ENCODE measurements around the gene MAP10.

Gene MAP10

GRCh38 chr1:232830661-232831060, 25.4 kb downstream of the MAP10 start:
- no peak for TF ChIP-seq CTCF (conservative IDR thresholded peaks at IDR 0.05; ENCODE audit: low read depth)
- ChIA-PET CTCF (no interaction called here), POLR2A (ENCODE audit: low non-redundant PET) (no interaction called here)
- H3K27ac ChIP-seq, result no peak overlapping the region
- no peak for DNase-seq (ENCODE audit: low spot score)

- POLR2A ChIA-PET (ENCODE audit: low non-redundant PET), result no interaction called here
Observed at GRCh38 chr1:232831895-232832294, 26.7 kb downstream of the MAP10 start.

GRCh38 chr1:232834066-232834465, 28.9 kb downstream of the MAP10 start:
- CTCF ChIA-PET, result interaction anchor here (0.6 to 0.8 kb wide), 2 partner anchors 124 to 279 kb away, joined by 3 to 4 read pairs; no protein-coding TSS in a partner anchor
- no peak for TF ChIP-seq CTCF (conservative IDR thresholded peaks at IDR 0.05; ENCODE audit: low read depth)
- POLR2A ChIA-PET (ENCODE audit: low non-redundant PET), result no interaction called here
- H3K27ac ChIP-seq, result no peak overlapping the region
- no peak for DNase-seq (ENCODE audit: low spot score)

More at GRCh38 chr1:232831895-232832294, 26.7 kb downstream of the MAP10 start:
- CTCF ChIA-PET, result no interaction called here
- no peak for DNase-seq (ENCODE audit: low spot score)
- no peak overlapping the region for H3K27ac ChIP-seq
- no peak for TF ChIP-seq CTCF (conservative IDR thresholded peaks at IDR 0.05; ENCODE audit: low read depth)

GRCh38 chr1:232835166-232835565, 29.9 kb downstream of the MAP10 start:
- no peak overlapping the region for H3K27ac ChIP-seq
- CTCF ChIA-PET, result no interaction called here
- no peak for DNase-seq (ENCODE audit: low spot score)
- TF ChIP-seq CTCF (conservative IDR thresholded peaks at IDR 0.05; ENCODE audit: low read depth), result no peak
- POLR2A ChIA-PET (ENCODE audit: low non-redundant PET), result no interaction called here

- H3K27ac ChIP-seq, result no peak overlapping the region
- POLR2A ChIA-PET (ENCODE audit: low non-redundant PET), result no interaction called here
- no peak for TF ChIP-seq CTCF (conservative IDR thresholded peaks at IDR 0.05; ENCODE audit: low read depth)
- CTCF ChIA-PET, result no interaction called here
- DNase-seq (ENCODE audit: low spot score), result peak; percentile 51
Observed at GRCh38 chr1:232837087-232837486, 31.9 kb downstream of the MAP10 start.

GRCh38 chr1:232841823-232842565, 36.8 kb downstream of the MAP10 start:
- ChIA-PET POLR2A (ENCODE audit: low non-redundant PET) (no interaction called here), CTCF (no interaction called here)
- no peak for DNase-seq (ENCODE audit: low spot score)
- no peak overlapping the region for H3K27ac ChIP-seq
- no peak for TF ChIP-seq CTCF (conservative IDR thresholded peaks at IDR 0.05; ENCODE audit: low read depth)
